HepG2 (cell line): ENCODE data around the gene STK38L. TPM values are rescaled to one million over a fixed set of nuclear protein-coding genes. Genes with fewer than 3 reads are reported as not detected.

Source experiments
- ATAC-seq: fragments of 200-7000 bp; cut with Tn5 transposase; 3 replicates; pipeline ENCODE4 v1.9.1; 2020; ENCODE audit warnings: mild to moderate bottlenecking, moderate library complexity
- BruUV-seq: library from RNA; stranded (reverse); fragments of 400-500 nt; replicated peaks from 2 replicates; lab custom pipeline; 2021; lab: Mats Ljungman, UMichigan
- CTCF ChIA-PET: fragments of 300-600 bp; formaldehyde crosslinking; extraction: SDS; loops from one replicate; lab custom pipeline; 2021; ENCODE audit warnings: low total read pairs, inconsistent platforms, low intra/inter-chr PET ratio; lab: Yijun Ruan, JAX
- POLR2A ChIA-PET: fragments of 350-600 bp; sonication (Branson Sonifier 250); formaldehyde crosslinking; loops from one replicate; lab custom pipeline; 2020; ENCODE audit warnings: antibody characterized with exemption, inconsistent platforms; lab: Yijun Ruan, JAX
- DNase-seq: peaks from one replicate; pipeline ENCODE4 v3.0.0-alpha.2; 2015; ENCODE audit warnings: low spot score
- FAIRE-seq: peaks from 3 replicates; lab custom pipeline; 2011; peaks lifted over from hg19 to GRCh38; lab: Jason Lieb, UNC
- H2AFZ ChIP-seq: one replicate; pipeline ENCODE4 v1.6.1; 2011; ENCODE audit warnings: low read length, inconsistent platforms
- H3K27ac ChIP-seq: fragments of 300-600 bp; 3 replicates; pipeline ENCODE4 v1.8.0; 2011; ENCODE audit warnings: mixed run types, mild to moderate bottlenecking, mixed read lengths, low read length, inconsistent platforms; ENCODE audit not compliant: insufficient read depth; ENCODE audit errors: extremely low read length
- H3K27me3 ChIP-seq, 2 experiments: fragments of 200-600 bp in 1 of 2; 2 replicates in 1 of 2; 3 replicates in 1 of 2; pipeline versions ENCODE4 v1.6.0 to v1.8.0; 2011; ENCODE audit warnings: low read length in 2 of 2, mild to moderate bottlenecking in 2 of 2, moderate library complexity in 2 of 2, inconsistent platforms in 1 of 2; ENCODE audit not compliant: insufficient read depth in 2 of 2, control insufficient read depth in 1 of 2
- H3K36me3 ChIP-seq, 2 experiments: fragments of 200-600 bp in 1 of 2; replicated peaks in 1 of 2; 2 replicates in 1 of 2; 3 replicates in 1 of 2; pipeline versions ENCODE4 v1.5.1 to v1.8.0; 2011; ENCODE audit warnings: low read length in 2 of 2, inconsistent platforms in 1 of 2; ENCODE audit not compliant: insufficient read depth in 2 of 2, control insufficient read depth in 1 of 2
- H3K4me1 ChIP-seq: 2 replicates; pipeline ENCODE4 v1.5.1; 2012; ENCODE audit warnings: low read length, inconsistent platforms; ENCODE audit not compliant: insufficient read depth
- H3K4me2 ChIP-seq: 2 replicates; pipeline ENCODE4 v1.6.0; 2011; ENCODE audit warnings: low read depth, low read length, inconsistent platforms
- H3K4me3 ChIP-seq, 3 experiments: fragments of 200-600 bp in 1 of 3; sonication (generic), shearing (Covaris generic) in 1 of 3; replicated peaks in 1 of 3; 2 replicates each; pipeline ENCODE4 v1.5.1; 2011 to 2016; ENCODE audit warnings: low read length in 3 of 3, inconsistent platforms in 2 of 3, low read depth in 2 of 3, mild to moderate bottlenecking in 2 of 3, control low read depth in 1 of 3, mixed read lengths in 1 of 3; ENCODE audit not compliant: insufficient read depth in 1 of 3
- H3K79me2 ChIP-seq: one replicate; pipeline ENCODE4 v1.6.1; 2011; ENCODE audit warnings: low read length, inconsistent platforms; ENCODE audit not compliant: insufficient read depth
- H3K9ac ChIP-seq: 2 replicates; pipeline ENCODE4 v1.6.0; 2011; ENCODE audit warnings: mild to moderate bottlenecking, low read depth, low read length, inconsistent platforms; ENCODE audit not compliant: insufficient read depth
- H3K9me3 ChIP-seq: 2 replicates; pipeline ENCODE4 v1.5.1; 2012; ENCODE audit warnings: mild to moderate bottlenecking, low read length
- H4K20me1 ChIP-seq: 2 replicates; pipeline ENCODE4 v1.6.0; 2011; ENCODE audit warnings: inconsistent platforms, mild to moderate bottlenecking, low read length, moderate library complexity; ENCODE audit not compliant: insufficient read depth
- AKAP8 ChIP-seq: sonication (generic); formaldehyde crosslinking; IDR thresholded peaks from 2 replicates; pipeline ENCODE4 v1.5.1; 2020; ENCODE audit warnings: mild to moderate bottlenecking, missing genetic modification reagents
- GABPB1 ChIP-seq: IDR thresholded peaks from 2 replicates; pipeline ENCODE4 v1.6.1; 2016; ENCODE audit warnings: mild to moderate bottlenecking, missing genetic modification reagents, moderate library complexity, missing compliant biosample characterization
- PPARG ChIP-seq: conservative IDR thresholded peaks from 2 replicates; pipeline ENCODE4 v1.6.1; 2016; ENCODE audit warnings: missing biosample characterization, missing genetic modification reagents
- RARA ChIP-seq: IDR thresholded peaks from 2 replicates; pipeline ENCODE4 v1.6.1; 2016; ENCODE audit warnings: missing genetic modification reagents, missing compliant biosample characterization
- SMAD3 ChIP-seq: sonication (generic); formaldehyde crosslinking; IDR thresholded peaks from 2 replicates; pipeline ENCODE4 v1.4.0; 2020; ENCODE audit warnings: missing genetic modification reagents
- SPEN ChIP-seq: sonication (generic); formaldehyde crosslinking; IDR thresholded peaks from 2 replicates; pipeline ENCODE4 v1.5.1; 2020; ENCODE audit warnings: low read depth, mild to moderate bottlenecking, missing genetic modification reagents
- SSRP1 ChIP-seq: IDR thresholded peaks from 2 replicates; pipeline ENCODE4 v1.6.1; 2016; ENCODE audit warnings: control low read depth
- XBP1 ChIP-seq: sonication (generic); formaldehyde crosslinking; IDR thresholded peaks from 2 replicates; pipeline ENCODE4 v1.5.0; 2020; ENCODE audit warnings: missing genetic modification reagents
- ZFP82 ChIP-seq: sonication (generic); formaldehyde crosslinking; IDR thresholded peaks from 2 replicates; pipeline ENCODE4 v1.5.1; 2020; ENCODE audit warnings: mild to moderate bottlenecking, missing genetic modification reagents, borderline replicate concordance
- ZNF251 ChIP-seq: sonication (generic); formaldehyde crosslinking; IDR thresholded peaks from 2 replicates; pipeline ENCODE4 v1.9.0; 2021; ENCODE audit warnings: mild to moderate bottlenecking, missing genetic modification reagents
- ZNF414 ChIP-seq: sonication (generic); formaldehyde crosslinking; IDR thresholded peaks from 2 replicates; pipeline ENCODE4 v1.5.0; 2020; ENCODE audit warnings: missing genetic modification reagents
- ZNF780A ChIP-seq: sonication (generic); formaldehyde crosslinking; IDR thresholded peaks from 2 replicates; pipeline ENCODE4 v1.8.0; 2022; ENCODE audit warnings: mild to moderate bottlenecking, missing genetic modification reagents, moderate library complexity
- WGBS: methylation state at CpG from one replicate; pipeline ENCODE4 v1.1.6; 2017; ENCODE audit warnings: low lambda C conversion rate; 5-methylcytosine and 5-hydroxymethylcytosine counted together
- in situ Hi-C: cut with HindIII; loops from 2 replicates; pipeline ENCODE4 v1.10.0; 2017; ENCODE audit warnings: low pct_unique_long_range_greater_than_20kb; ENCODE audit not compliant: extremely low pct_ligation_motif_present
- intact Hi-C: fragments of 100-400 bp; cut with micrococcal nuclease; formaldehyde crosslinking; loops from one replicate; pipeline ENCODE4 v1.10.0; 2022; ENCODE audit not compliant: unreplicated experiment
- polyA plus RNA-seq, 8 experiments: library from polyadenylated mRNA; depleted of rRNA in 3 of 8; stranded (reverse) in 7 of 8; unstranded in 1 of 8; fragments of >200 nt; fragmentation: Illumina TruSeq in 4 of 8; extraction: Trizol in 4 of 8; gene quantifications; 2 replicates each; pipeline versions ENCODE4 v1.2.1 to v1.2.3, GENCODE V29; 2011 to 2016; ENCODE audit warnings: low read depth in 4 of 8, missing spikeins in 1 of 8, mixed read lengths in 1 of 8; ENCODE audit not compliant: insufficient read depth in 1 of 8
- total RNA-seq, 5 experiments: library from RNA; depleted of rRNA; stranded (reverse); fragments of >200 nt; fragmentation: Illumina TruSeq; extraction: Trizol; gene quantifications; 2 replicates each; pipeline ENCODE4 v1.2.3, GENCODE V29; 2016; ENCODE audit warnings: low read depth in 1 of 5

STK38L gene
- total and polyA plus RNA-seq, 2 of the 13 experiments (the other 11 are each of a cell fraction or from before 2014, with no cell fraction given) = 6.1 to 26.4 TPM

- ChIA-PET CTCF (no interaction called here), POLR2A (no interaction called here)
- H3K27ac ChIP-seq = no peak overlapping the region
- H3K4me3 ChIP-seq = no peak overlapping the region
- DNase-seq = no peak
- no peaks in the 10 kb centered on the region; the same call in 1 of the 2 replicates for H4K20me1 ChIP-seq
- H3K9me3 ChIP-seq = no peaks in the 10 kb centered on the region
- BruUV-seq = no TSS peak
- H3K9ac ChIP-seq = no peak overlapping the region
- no peaks in the 10 kb centered on the region; a peak in 1 of 5 replicates for H3K27me3 ChIP-seq
- H3K4me2 ChIP-seq = no peak overlapping the region
- WGBS = 90% methylated on average over 2 of the region's 2 CpGs
- intact Hi-C loops = no loop called here
- ATAC-seq = no peak
- TF ChIP-seq PPARG (CRISPR knock-in tag) = no peak
- TF ChIP-seq XBP1 (CRISPR knock-in tag) = no peak
- TF ChIP-seq GABPB1 = no peak
- TF ChIP-seq AKAP8 (CRISPR knock-in tag) = no peak
- no peak for TF ChIP-seq SPEN
- TF ChIP-seq RARA (CRISPR knock-in tag) = no peak
- TF ChIP-seq ZNF414 (CRISPR knock-in tag) = no peak
- TF ChIP-seq ZNF780A (CRISPR knock-in tag) = no peak
- TF ChIP-seq SMAD3 (CRISPR knock-in tag) = no peak
- no peak for TF ChIP-seq ZFP82 (CRISPR knock-in tag)
- no peak for TF ChIP-seq ZNF251 (CRISPR knock-in tag)
- no peak for TF ChIP-seq SSRP1 (CRISPR knock-in tag)
- no peak for FAIRE-seq
- peaks cover 49% of the 10 kb centered on the region for H3K4me1 ChIP-seq
- H3K36me3 ChIP-seq = no peaks in the 10 kb centered on the region
- no peak overlapping the region for H2AFZ ChIP-seq
- H3K79me2 ChIP-seq = peaks cover 11% of the 10 kb centered on the region
- in situ Hi-C loops = no loop called here
Measured at GRCh38 chr12:27336282-27336653, 92.2 kb downstream of the STK38L start.
